ENCODE data around the gene TATDN3. TPM values are rescaled to one million over a fixed set of nuclear protein-coding genes. Genes with fewer than 3 reads are reported as not detected.

TATDN3 gene
- total RNA-seq, 6 donors from 2014 or later: 7.5 to 14.9 (median 11.7) TPM

DNA sequence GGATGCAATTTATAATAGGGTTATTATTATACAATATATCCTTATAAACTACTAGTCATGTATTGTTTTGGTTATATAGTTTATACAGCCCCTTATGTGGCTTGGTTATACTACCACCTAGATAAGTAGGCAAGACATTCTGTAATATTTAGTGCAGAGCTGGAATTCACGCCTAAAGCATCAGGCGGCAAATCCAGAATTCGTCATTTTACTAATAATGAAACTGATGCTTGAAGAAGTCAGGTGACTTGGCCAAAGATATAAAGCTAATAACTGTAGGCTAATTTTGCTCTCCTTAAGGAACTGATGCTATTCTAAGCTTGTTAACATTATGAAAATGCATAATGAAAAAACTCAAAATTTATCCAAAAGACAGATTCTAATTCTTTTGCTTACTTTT is 10.9 kb upstream of the TATDN3 start:
- ATAC-seq (ENCODE audit: low FRiP score in 2 of 2) (no peak), DNase-seq (no peak)
- Histone ChIP-seq H3K27me3 (no peaks in the 10 kb centered on the region), H3K4me3 (no peak overlapping the region), H3K27ac (no peak overlapping the region), H3K9me3 (no peaks in the 10 kb centered on the region), H3K4me1 (no peaks in the 10 kb centered on the region), H3K36me3 (peaks cover 0 to 54% (median 15%) of the 10 kb centered on the region in 4 donors)
- 76 to 93% methylated on average over 3 of the region's 3 CpGs for WGBS, 2 donors
- no peak for TF ChIP-seq POLR2AphosphoS5 (IDR thresholded peaks at IDR 0.05)
- TF ChIP-seq, protein P1, sequence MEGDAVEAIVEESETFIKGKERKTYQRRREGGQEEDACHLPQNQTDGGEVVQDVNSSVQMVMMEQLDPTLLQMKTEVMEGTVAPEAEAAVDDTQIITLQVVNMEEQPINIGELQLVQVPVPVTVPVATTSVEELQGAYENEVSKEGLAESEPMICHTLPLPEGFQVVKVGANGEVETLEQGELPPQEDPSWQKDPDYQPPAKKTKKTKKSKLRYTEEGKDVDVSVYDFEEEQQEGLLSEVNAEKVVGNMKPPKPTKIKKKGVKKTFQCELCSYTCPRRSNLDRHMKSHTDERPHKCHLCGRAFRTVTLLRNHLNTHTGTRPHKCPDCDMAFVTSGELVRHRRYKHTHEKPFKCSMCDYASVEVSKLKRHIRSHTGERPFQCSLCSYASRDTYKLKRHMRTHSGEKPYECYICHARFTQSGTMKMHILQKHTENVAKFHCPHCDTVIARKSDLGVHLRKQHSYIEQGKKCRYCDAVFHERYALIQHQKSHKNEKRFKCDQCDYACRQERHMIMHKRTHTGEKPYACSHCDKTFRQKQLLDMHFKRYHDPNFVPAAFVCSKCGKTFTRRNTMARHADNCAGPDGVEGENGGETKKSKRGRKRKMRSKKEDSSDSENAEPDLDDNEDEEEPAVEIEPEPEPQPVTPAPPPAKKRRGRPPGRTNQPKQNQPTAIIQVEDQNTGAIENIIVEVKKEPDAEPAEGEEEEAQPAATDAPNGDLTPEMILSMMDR (IDR thresholded peaks at IDR 0.05): no peak
- TF ChIP-seq POLR2A (IDR thresholded peaks at IDR 0.05): no peak
- no peak for TF ChIP-seq EP300 (IDR thresholded peaks at IDR 0.05)

DNA sequence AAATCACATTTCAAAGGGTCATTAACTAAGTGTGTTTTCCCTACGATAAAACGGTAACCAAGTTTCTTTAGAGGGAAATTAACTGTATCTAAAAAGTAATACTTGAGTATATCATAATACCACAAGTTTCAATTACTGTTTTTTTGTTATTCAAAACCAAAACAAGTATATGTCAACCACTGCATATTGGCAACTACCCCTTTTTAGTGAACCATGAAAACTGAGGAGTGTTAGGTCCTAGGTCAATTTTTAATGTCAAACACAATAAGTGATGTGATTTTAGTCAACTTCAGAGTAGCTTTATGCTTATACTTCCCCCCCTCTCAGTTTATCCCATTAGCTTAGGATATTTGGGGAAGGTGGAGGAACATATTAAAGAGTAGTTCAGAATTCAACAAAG is 10.5 kb upstream of the TATDN3 start:
- ATAC-seq (ENCODE audit: low FRiP score in 2 of 2): no peak

GRCh38 chr1:212782422-212783154 is 9.1 kb upstream of the TATDN3 start:
- DNase-seq: no peak
- ATAC-seq (ENCODE audit: low FRiP score in 2 of 2): peak in 1 of 2 donors; percentile 75
- no peaks in the 10 kb centered on the region for H3K27me3 ChIP-seq
- peaks cover 2 to 64% (median 24%) of the 10 kb centered on the region in 4 donors for H3K36me3 ChIP-seq
- no peaks in the 10 kb centered on the region for H3K9me3 ChIP-seq
- WGBS, 2 donors: 79 to 86% methylated on average over 3 of the region's 3 CpGs
- H3K4me3 ChIP-seq: no peak overlapping the region
- H3K4me1 ChIP-seq: no peaks in the 10 kb centered on the region
- no peak for TF ChIP-seq POLR2A (IDR thresholded peaks at IDR 0.05)
- TF ChIP-seq, protein P1 (IDR thresholded peaks at IDR 0.05): peak in 4 of 6 experiments; percentile 50 to 60 (median 57)
- TF ChIP-seq POLR2AphosphoS5 (IDR thresholded peaks at IDR 0.05): no peak
- no peak for TF ChIP-seq EP300 (IDR thresholded peaks at IDR 0.05)
- no peak overlapping the region for H3K27ac ChIP-seq

More for the DNA sequence above, 10.5 kb upstream of the TATDN3 start:
- no peak overlapping the region for H3K27ac ChIP-seq
- H3K9me3 ChIP-seq: no peaks in the 10 kb centered on the region
- no peaks in the 10 kb centered on the region for H3K4me1 ChIP-seq
- 87 to 93% methylated on average over 2 of the region's 2 CpGs for WGBS, 2 donors
- H3K4me3 ChIP-seq: no peak overlapping the region
- no peaks in the 10 kb centered on the region for H3K27me3 ChIP-seq
- TF ChIP-seq EP300 (IDR thresholded peaks at IDR 0.05): no peak
- TF ChIP-seq, protein P1 (IDR thresholded peaks at IDR 0.05): no peak
- no peak for TF ChIP-seq POLR2A (IDR thresholded peaks at IDR 0.05)
- no peak for TF ChIP-seq POLR2AphosphoS5 (IDR thresholded peaks at IDR 0.05)
- DNase-seq: no peak
- peaks cover 0 to 59% (median 18%) of the 10 kb centered on the region in 4 donors for H3K36me3 ChIP-seq

GRCh38 chr1:212783976-212784375 is 7.7 kb upstream of the TATDN3 start:
- ATAC-seq (ENCODE audit: low FRiP score in 2 of 2) (no peak), DNase-seq (no peak)
- Histone ChIP-seq H3K27me3 (no peaks in the 10 kb centered on the region), H3K9me3 (no peaks in the 10 kb centered on the region), H3K27ac (no peak overlapping the region), H3K4me3 (no peak overlapping the region), H3K36me3 (peaks cover 2 to 64% (median 24%) of the 10 kb centered on the region in 4 donors), H3K4me1 (peaks cover 0 to 10% (median under 1%) of the 10 kb centered on the region in 4 donors)
- TF ChIP-seq EP300 (IDR thresholded peaks at IDR 0.05) (no peak), POLR2A (IDR thresholded peaks at IDR 0.05) (no peak), POLR2AphosphoS5 (IDR thresholded peaks at IDR 0.05) (no peak)
- TF ChIP-seq, protein P1 (IDR thresholded peaks at IDR 0.05): no peak
- WGBS, 2 donors: 70 to 81% methylated on average over 1 of the region's 1 CpG
